Uterus (tissue), 2 donors: ENCODE data around the gene SETBP1.

Source experiments
- CTCF ChIP-seq, 4 experiments: fragments of 200-600 bp in 2 of 4; fragments of 450-650 bp in 2 of 4; sonication (generic) in 2 of 4; IDR thresholded peaks; one replicate each; pipeline ENCODE4 v1.5.1; 2016 to 2019; ENCODE audit warnings: antibody characterized with exemption in 4 of 4, mild to moderate bottlenecking in 2 of 4, moderate library complexity in 1 of 4
- POLR2A ChIP-seq, 2 donors: fragments of 450-650 bp; IDR thresholded peaks; one replicate each; pipeline ENCODE4 v1.6.1; 2016; ENCODE audit warnings: antibody characterized with exemption in 2 of 2, mild to moderate bottlenecking in 1 of 2, moderate library complexity in 1 of 2

GRCh38 chr18:44818668-44819403, 138.1 kb downstream of the SETBP1 start:
- TF ChIP-seq CTCF (IDR thresholded peaks at IDR 0.05) (no peak), POLR2A (IDR thresholded peaks at IDR 0.05) (no peak)
